ENCODE data around the gene ALKBH7. TPM values are rescaled to one million over a fixed set of nuclear protein-coding genes. Genes with fewer than 3 reads are reported as not detected.
A peak's percentile ranks its signal among the peaks of the same experiment; 100 is the strongest.
"Not testable (repeated sequence)": the region's sequence is repeated elsewhere in the genome, so short reads cannot be mapped to it uniquely, and the experiment has no call there.

Gene ALKBH7
- total RNA-seq, 2 donors from 2014 or later, result 33.9 to 89.4 TPM

- DNase-seq (ENCODE audit: low spot score in 2 of 2) (no peak), ATAC-seq (no peak)
- no peaks in the 10 kb centered on the region for H3K9me3 Mint-ChIP-seq
- peak overlapping the region in 1 of 2 donors; percentile 91 for H3K27ac Mint-ChIP-seq
- H3K36me3 Mint-ChIP-seq, result peaks cover 10 to 12% of the 10 kb centered on the region in 2 donors
These were observed 12.8 kb upstream of the ALKBH7 start for GRCh38 chr19:6359568-6360341.

GRCh38 chr19:6360445-6360844 lies 12.1 kb upstream of the ALKBH7 start:
- Mint-ChIP-seq H3K27ac (peak overlapping the region in 1 of 2 donors; percentile 91), H3K36me3 (peaks cover 10 to 12% of the 10 kb centered on the region in 2 donors)
- DNase-seq (ENCODE audit: low spot score in 2 of 2); H3K9me3 Mint-ChIP-seq; ATAC-seq: not testable (repeated sequence)

DNA sequence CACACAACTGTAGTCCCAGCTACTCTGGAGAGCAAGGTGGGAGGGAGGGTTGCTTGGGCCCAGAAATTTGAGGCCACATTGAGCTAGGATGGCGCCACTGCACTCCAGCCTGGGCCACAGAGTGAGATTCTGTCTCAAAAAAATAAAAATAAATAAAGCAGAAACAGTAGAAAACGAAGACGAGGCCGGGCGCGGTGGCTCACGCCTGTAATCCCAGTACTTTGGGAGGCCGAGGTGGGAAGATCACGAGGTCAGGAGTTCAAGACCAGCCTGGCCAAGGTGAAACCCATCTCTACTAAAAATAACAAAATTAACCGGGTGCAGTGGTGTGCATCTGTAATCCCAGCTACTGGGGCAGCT lies 11.8 kb upstream of the ALKBH7 start:
- peak overlapping the region; percentile 77 to 91 for H3K27ac Mint-ChIP-seq
- DNase-seq (ENCODE audit: low spot score in 2 of 2); H3K9me3 Mint-ChIP-seq; ATAC-seq: not testable (repeated sequence)
- peaks cover 10 to 12% of the 10 kb centered on the region in 2 donors for H3K36me3 Mint-ChIP-seq

DNA sequence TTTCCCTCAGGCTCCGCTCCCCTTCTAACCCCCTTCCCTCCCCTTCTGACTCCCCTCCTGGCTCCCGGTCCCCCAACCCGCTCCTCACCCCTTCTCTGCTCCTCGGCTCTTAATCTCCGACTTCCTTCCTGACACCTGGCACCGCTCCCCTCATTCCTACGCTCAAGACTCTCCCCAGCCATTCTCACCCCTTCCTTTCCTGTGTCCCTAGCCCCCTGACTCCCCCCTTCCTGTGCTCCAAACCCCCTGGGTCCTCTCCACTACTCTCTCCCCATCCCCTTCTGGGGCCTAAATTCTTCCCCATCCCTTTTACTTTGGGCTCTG lies 10.6 kb upstream of the ALKBH7 start:
- Mint-ChIP-seq H3K27ac (peak overlapping the region; percentile 91 to 99), H3K36me3 (peaks cover 12 to 17% of the 10 kb centered on the region in 2 donors)
- no peak for ATAC-seq

DNA sequence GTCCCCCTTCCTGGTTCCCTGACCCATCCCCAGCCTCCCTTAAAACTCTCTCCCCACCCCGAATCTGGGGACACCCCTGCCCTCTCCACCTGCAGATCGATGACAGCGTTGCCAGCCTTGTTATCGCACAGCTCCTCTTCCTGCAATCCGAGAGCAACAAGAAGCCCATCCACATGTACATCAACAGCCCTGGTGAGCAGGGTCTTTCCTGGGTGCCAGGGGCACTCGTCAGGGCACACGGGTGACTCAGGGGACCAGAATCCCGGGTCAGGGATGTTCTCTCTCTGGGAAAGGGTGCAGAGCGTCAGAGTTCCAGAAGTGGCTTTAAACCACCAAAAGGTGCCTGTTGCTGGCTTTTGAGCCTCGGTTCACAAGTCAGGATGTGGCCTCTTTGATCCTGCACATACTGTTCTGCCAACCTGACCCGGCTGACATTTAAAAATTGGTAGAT lies 10.2 kb upstream of the ALKBH7 start:
- Mint-ChIP-seq H3K27ac (peak overlapping the region; percentile 91 to 99), H3K9me3 (no peaks in the 10 kb centered on the region), H3K36me3 (peaks cover 12 to 17% of the 10 kb centered on the region in 2 donors)
- DNase-seq (ENCODE audit: low spot score in 2 of 2) (peak; percentile 32 to 73), ATAC-seq (peak; percentile 26 to 67)

More for the DNA sequence above, 10.6 kb upstream of the ALKBH7 start:
- no peak for DNase-seq (ENCODE audit: low spot score in 2 of 2)
- no peaks in the 10 kb centered on the region for H3K9me3 Mint-ChIP-seq

DNA sequence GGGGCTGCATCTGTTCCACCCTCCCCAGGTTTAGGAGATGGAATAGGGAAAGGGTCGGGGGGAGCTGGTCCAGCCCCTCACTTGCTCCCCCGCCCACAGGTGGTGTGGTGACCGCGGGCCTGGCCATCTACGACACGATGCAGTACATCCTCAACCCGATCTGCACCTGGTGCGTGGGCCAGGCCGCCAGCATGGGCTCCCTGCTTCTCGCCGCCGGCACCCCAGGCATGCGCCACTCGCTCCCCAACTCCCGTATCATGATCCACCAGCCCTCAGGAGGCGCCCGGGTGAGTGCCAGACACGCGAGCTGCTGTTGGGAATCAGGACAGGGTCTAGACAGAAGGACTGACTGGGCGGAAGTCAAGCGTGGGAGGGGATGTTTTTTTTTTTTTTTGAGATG lies 8.2 kb upstream of the ALKBH7 start:
- DNase-seq (ENCODE audit: low spot score in 2 of 2), result no peak
- Mint-ChIP-seq H3K9me3 (no peaks in the 10 kb centered on the region), H3K36me3 (peaks cover 12 to 17% of the 10 kb centered on the region in 2 donors), H3K27ac (peak overlapping the region in 1 of 2 donors; percentile 93)
- no peak for ATAC-seq

- ATAC-seq (peak; percentile 65 to 80), DNase-seq (ENCODE audit: low spot score in 2 of 2) (peak; percentile 96 to 99)
- Mint-ChIP-seq H3K36me3 (no peaks in the 10 kb centered on the region), H3K9me3 (no peaks in the 10 kb centered on the region), H3K27ac (peak overlapping the region; percentile 81 to 94)
These were observed 660 bp downstream of the ALKBH7 start for GRCh38 chr19:6373096-6373812.

GRCh38 chr19:6373813-6374108 lies 1.2 kb downstream of the ALKBH7 start:
- DNase-seq (ENCODE audit: low spot score in 2 of 2) (no peak), ATAC-seq (no peak)
- no peaks in the 10 kb centered on the region for H3K36me3 Mint-ChIP-seq

GRCh38 chr19:6374161-6374709 lies 1.6 kb downstream of the ALKBH7 start:
- no peaks in the 10 kb centered on the region for H3K9me3 Mint-ChIP-seq
- H3K27ac Mint-ChIP-seq, result peak overlapping the region in 1 of 2 donors; percentile 94
- ATAC-seq (no peak), DNase-seq (ENCODE audit: low spot score in 2 of 2) (no peak)
- no peaks in the 10 kb centered on the region for H3K36me3 Mint-ChIP-seq

More at GRCh38 chr19:6373813-6374108, 1.2 kb downstream of the ALKBH7 start:
- Mint-ChIP-seq H3K9me3 (no peaks in the 10 kb centered on the region), H3K27ac (peak overlapping the region; percentile 81 to 94)

DNA sequence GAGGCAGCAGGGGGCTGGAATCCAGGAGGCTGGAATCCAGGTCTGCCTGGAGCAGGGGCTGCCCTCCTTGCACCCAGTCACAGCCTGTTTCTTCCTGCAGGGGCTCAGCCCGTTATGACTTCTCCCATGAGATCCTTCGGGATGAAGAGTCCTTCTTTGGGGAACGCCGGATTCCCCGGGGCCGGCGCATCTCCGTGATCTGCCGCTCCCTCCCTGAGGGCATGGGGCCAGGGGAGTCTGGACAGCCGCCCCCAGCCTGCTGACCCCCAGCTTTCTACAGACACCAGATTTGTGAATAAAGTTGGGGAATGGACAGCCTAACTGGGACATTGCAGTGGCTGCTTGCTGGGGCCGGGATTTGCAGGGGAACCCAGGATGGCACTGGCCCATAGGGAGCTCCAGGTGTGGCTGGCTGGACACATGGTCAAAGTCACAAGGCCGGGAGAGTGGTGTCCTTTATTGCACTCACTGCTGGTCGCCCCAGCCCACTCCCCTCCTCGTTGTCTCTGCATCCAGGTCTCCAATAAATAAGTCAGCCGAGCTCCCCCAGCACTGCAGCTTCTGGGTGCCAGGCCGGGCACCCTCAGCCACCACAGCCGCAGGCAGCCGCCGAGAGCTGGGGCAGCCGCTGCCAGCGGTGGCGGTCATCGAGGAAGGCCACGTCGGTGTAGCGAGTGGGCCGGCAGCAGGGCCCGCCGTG lies 2.3 kb downstream of the ALKBH7 start:
- no peak overlapping the region for H3K27ac Mint-ChIP-seq
- ATAC-seq, result no peak

DNA sequence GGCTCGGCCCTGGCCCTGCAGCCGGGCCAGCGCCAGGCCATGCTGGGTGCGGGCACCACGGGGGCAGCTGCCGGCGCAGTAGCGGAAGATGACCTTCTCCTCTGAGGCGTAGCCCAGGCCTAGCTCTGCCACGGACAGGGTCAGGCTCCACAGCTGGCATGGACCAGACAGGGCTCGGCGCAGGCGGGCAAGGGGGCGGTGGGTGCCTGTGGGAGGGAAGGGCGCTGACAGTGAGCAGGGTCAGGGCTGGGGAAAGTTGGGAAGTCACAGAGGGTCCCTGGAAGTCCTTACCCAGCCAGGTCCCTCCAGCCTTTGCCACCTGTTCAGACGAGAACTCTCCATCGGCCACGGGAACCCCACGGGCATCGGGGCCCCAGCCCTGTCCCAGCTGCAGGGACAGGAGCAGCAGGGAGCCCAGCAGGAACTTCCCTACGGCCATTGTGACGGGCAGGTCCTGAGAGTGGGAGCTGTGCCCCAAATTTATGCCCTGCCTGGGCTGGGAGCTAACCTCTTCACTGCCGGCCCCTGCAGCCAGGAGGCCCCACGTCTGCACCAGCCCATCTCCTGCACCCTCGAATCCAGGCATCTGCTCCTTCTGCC lies 2.9 kb downstream of the ALKBH7 start, which contains the start of gene PSPN:
TSS of gene PSPN (minus strand) at position 523 of the 600 bp plus-strand sequence. CDS start at position 439, 84 bp downstream.
- DNase-seq (ENCODE audit: low spot score in 2 of 2) (no peak), ATAC-seq (no peak)
- Mint-ChIP-seq H3K9me3 (no peaks in the 10 kb centered on the region), H3K27ac (peak within 1 kb of the TSS in 1 of 2 donors; percentile 50), H3K36me3 (peaks cover 6 to 9% of the 10 kb centered on the region in 2 donors)

More for the DNA sequence above, 2.3 kb downstream of the ALKBH7 start:
- Mint-ChIP-seq H3K9me3 (no peaks in the 10 kb centered on the region), H3K36me3 (peaks cover 4% of the 10 kb centered on the region in 2 donors)
- DNase-seq (ENCODE audit: low spot score in 2 of 2), result no peak

GRCh38 chr19:6376512-6377190 lies 4.1 kb downstream of the ALKBH7 start:
- H3K36me3 Mint-ChIP-seq, result peaks cover 10 to 16% of the 10 kb centered on the region in 2 donors
- no peak for DNase-seq (ENCODE audit: low spot score in 2 of 2)
- H3K9me3 Mint-ChIP-seq, result no peaks in the 10 kb centered on the region
- ATAC-seq, result no peak
- peak overlapping the region in 1 of 2 donors; percentile 50 for H3K27ac Mint-ChIP-seq

DNA sequence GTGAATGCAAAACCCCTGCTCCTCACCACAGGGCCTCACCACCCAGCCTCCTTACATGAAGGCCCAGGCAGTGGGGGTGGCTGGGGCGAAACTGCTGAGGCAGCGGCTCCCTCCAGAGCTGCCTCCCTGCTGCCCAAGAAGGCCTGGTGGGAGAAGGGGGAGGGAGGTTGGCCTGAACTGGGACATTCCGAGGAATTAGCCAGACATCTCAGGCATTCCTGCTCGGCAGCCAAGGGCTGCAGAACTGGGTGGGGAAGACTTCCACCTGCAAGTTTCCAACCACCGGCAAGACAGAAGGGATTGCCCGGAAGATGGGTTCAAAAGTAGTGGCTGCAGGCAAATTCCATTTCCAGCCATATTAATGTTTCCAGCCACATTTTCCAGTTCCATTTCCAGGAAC lies 5.4 kb downstream of the ALKBH7 start:
- ATAC-seq, result no peak
- Mint-ChIP-seq H3K9me3 (no peaks in the 10 kb centered on the region), H3K36me3 (peaks cover 10 to 18% of the 10 kb centered on the region in 2 donors), H3K27ac (peak overlapping the region in 1 of 2 donors; percentile 9)
- DNase-seq (ENCODE audit: low spot score in 2 of 2), result no peak

- ATAC-seq, result no peak
- H3K9me3 Mint-ChIP-seq, result no peaks in the 10 kb centered on the region
- H3K27ac Mint-ChIP-seq, result no peak overlapping the region
- DNase-seq (ENCODE audit: low spot score in 2 of 2), result no peak
- H3K36me3 Mint-ChIP-seq, result peaks cover 10 to 22% of the 10 kb centered on the region in 2 donors
These were observed 5.9 kb downstream of the ALKBH7 start for GRCh38 chr19:6378486-6378885.

DNA sequence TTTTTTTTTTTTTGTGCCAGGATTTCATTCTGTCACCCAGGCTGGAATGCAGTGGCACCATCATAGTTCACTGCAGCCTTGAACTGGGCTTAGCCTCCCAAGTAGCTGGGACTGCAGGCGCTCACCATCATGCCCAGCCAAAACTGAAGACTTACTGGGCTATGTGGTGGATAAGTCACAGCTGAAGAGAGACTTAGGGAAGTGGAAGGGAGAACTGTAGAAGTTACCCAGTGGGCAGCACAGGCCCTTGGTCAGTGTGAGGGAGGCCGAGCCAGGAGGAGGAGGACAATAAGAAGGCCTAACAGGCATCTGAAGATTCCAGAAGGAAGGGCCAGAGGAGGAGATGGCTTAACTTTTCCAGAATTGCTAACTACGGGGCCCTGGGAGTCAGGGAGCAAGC lies 7.2 kb downstream of the ALKBH7 start:
- Mint-ChIP-seq H3K9me3 (no peaks in the 10 kb centered on the region), H3K27ac (no peak overlapping the region)
- no peak for DNase-seq (ENCODE audit: low spot score in 2 of 2)

More for the DNA sequence above, 7.2 kb downstream of the ALKBH7 start:
- ATAC-seq, result no peak
- H3K36me3 Mint-ChIP-seq, result peaks cover 10 to 25% of the 10 kb centered on the region in 2 donors
